K562 (cell line): ENCODE measurements around the gene ARHGEF40. TPM values are rescaled to one million over a fixed set of nuclear protein-coding genes. Genes with fewer than 3 reads are reported as not detected.

Experiments used
- ATAC-seq: fragments of 200-7000 bp; cut with Tn5 transposase; 3 replicates; pipeline ENCODE4 v1.9.1; 2020; ENCODE audit warnings: moderate library complexity
- BruUV-seq: library from RNA; stranded (reverse); fragments of 400-500 nt; replicated peaks from 2 replicates; lab custom pipeline; 2021; lab: Mats Ljungman, UMichigan
- CTCF ChIA-PET: fragments of 300-600 bp; formaldehyde crosslinking; extraction: SDS; loops from one replicate; lab custom pipeline; 2021; ENCODE audit warnings: low intra/inter-chr PET ratio; lab: Yijun Ruan, JAX
- POLR2A ChIA-PET: fragments of 300-600, 350-650 bp; sonication (Branson Sonifier 250); formaldehyde crosslinking; extraction: SDS; loops from one replicate; lab custom pipeline; 2021; ENCODE audit warnings: antibody characterized with exemption, inconsistent platforms; lab: Yijun Ruan, JAX
- DNase-seq, 4 experiments: peaks; one replicate each; pipeline versions ENCODE4 v3.0.0 to v3.0.0-alpha.2; 2011 to 2018; ENCODE audit warnings: low spot score in 3 of 4, mixed read lengths in 3 of 4; ENCODE audit errors: extremely low read depth in 1 of 4
- FAIRE-seq: peaks from 2 replicates; lab custom pipeline; 2011; peaks lifted over from hg19 to GRCh38; lab: Jason Lieb, UNC
- H2AFZ ChIP-seq: 2 replicates; pipeline ENCODE4 v1.6.0; 2011; ENCODE audit warnings: low read depth, low read length, control low read depth, inconsistent platforms
- H3K27ac ChIP-seq: fragments of 200-600 bp; 3 replicates; pipeline ENCODE4 v1.8.0; 2011; ENCODE audit warnings: low read depth, mild to moderate bottlenecking, control low read depth, inconsistent platforms, low read length, moderate library complexity, mixed read lengths; ENCODE audit errors: extremely low read depth
- H3K27me3 ChIP-seq, 2 experiments: fragments of 300-600 bp in 1 of 2; 2 replicates in 1 of 2; 3 replicates in 1 of 2; pipeline versions ENCODE4 v1.6.0 to v1.8.0; 2011; ENCODE audit warnings: inconsistent platforms in 2 of 2, low read length in 2 of 2, mild to moderate bottlenecking in 1 of 2, mixed read lengths in 1 of 2, moderate library complexity in 1 of 2; ENCODE audit not compliant: control insufficient read depth in 2 of 2, insufficient read depth in 2 of 2
- H3K36me3 ChIP-seq: fragments of 300-600 bp; 3 replicates; pipeline ENCODE4 v1.8.0; 2011; ENCODE audit warnings: mild to moderate bottlenecking, low read length, inconsistent platforms; ENCODE audit not compliant: control insufficient read depth, insufficient read depth
- H3K4me1 ChIP-seq, 2 experiments: fragments of 200-600 bp in 1 of 2; replicated peaks in 1 of 2; 2 replicates in 1 of 2; 3 replicates in 1 of 2; pipeline versions ENCODE4 v1.5.1 to v1.8.0; 2011; ENCODE audit warnings: inconsistent platforms in 2 of 2, low read length in 2 of 2, mild to moderate bottlenecking in 1 of 2, mixed read lengths in 1 of 2, moderate library complexity in 1 of 2; ENCODE audit not compliant: control insufficient read depth in 2 of 2, insufficient read depth in 2 of 2
- H3K4me2 ChIP-seq: 2 replicates; pipeline ENCODE4 v1.6.1; 2011; ENCODE audit warnings: low read length, control low read depth, inconsistent platforms, mixed read lengths; ENCODE audit not compliant: insufficient read depth
- H3K4me3 ChIP-seq: fragments of 200-600 bp; sonication (generic), shearing (Covaris generic); 2 replicates; pipeline ENCODE4 v1.5.1; 2016; ENCODE audit warnings: control low read depth, inconsistent platforms
- H3K79me2 ChIP-seq: fragments of 200-600 bp; 3 replicates; pipeline ENCODE4 v1.8.0; 2011; ENCODE audit warnings: low read length, inconsistent platforms; ENCODE audit not compliant: control insufficient read depth, insufficient read depth
- H3K9ac ChIP-seq, 2 experiments: 2 replicates each; pipeline versions ENCODE4 v1.6.0 to v1.6.1; 2011; ENCODE audit warnings: low read depth in 2 of 2, low read length in 2 of 2, control low read depth in 1 of 2, inconsistent platforms in 1 of 2, mild to moderate bottlenecking in 1 of 2, mixed read lengths in 1 of 2; ENCODE audit not compliant: insufficient read depth in 1 of 2
- H3K9me1 ChIP-seq: one replicate; pipeline ENCODE4 v1.6.0; 2011; ENCODE audit warnings: inconsistent platforms, mild to moderate bottlenecking, low read length, moderate library complexity; ENCODE audit not compliant: control insufficient read depth, insufficient read depth
- H3K9me3 ChIP-seq: replicated peaks from 2 replicates; pipeline ENCODE4 v1.5.1; 2011; ENCODE audit warnings: low read depth, low read length, inconsistent platforms; ENCODE audit not compliant: control insufficient read depth, insufficient read depth
- H4K20me1 ChIP-seq: replicated peaks from 2 replicates; pipeline ENCODE4 v1.6.1; 2011; ENCODE audit warnings: low read length, inconsistent platforms, mixed read lengths; ENCODE audit not compliant: control insufficient read depth, insufficient read depth
- MTA1 ChIP-seq: fragments of 450-650 bp; IDR thresholded peaks from 2 replicates; pipeline ENCODE4 v1.6.1; 2017; ENCODE audit warnings: borderline replicate concordance
- NR2C2 ChIP-seq, 2 experiments: fragments of 200-800 bp in 1 of 2; sonication (Bioruptor generic) in 1 of 2; sonication (generic) in 1 of 2; formaldehyde crosslinking in 1 of 2; IDR thresholded peaks; 2 replicates each; pipeline versions ENCODE4 v1.6.1 to v1.8.0; 2016 to 2022; ENCODE audit warnings: mild to moderate bottlenecking in 1 of 2, missing compliant biosample characterization in 1 of 2, missing genetic modification characterization in 1 of 2, missing genetic modification reagents in 1 of 2
- PHTF2 ChIP-seq: fragments of 250-450 bp; sonication (Bioruptor Pico); IDR thresholded peaks from 2 replicates; pipeline ENCODE4 v1.5.0; 2021; ENCODE audit warnings: mild to moderate bottlenecking
- RAD21 ChIP-seq, 2 experiments: fragments of 250-450 bp in 1 of 2; fragments of 450-650 bp in 1 of 2; sonication (Bioruptor Pico) in 1 of 2; formaldehyde crosslinking in 1 of 2; IDR thresholded peaks in 1 of 2; conservative IDR thresholded peaks in 1 of 2; 2 replicates each; pipeline versions ENCODE4 v1.4.0 to v1.8.0; 2020 to 2022; ENCODE audit warnings: mild to moderate bottlenecking in 2 of 2, moderate library complexity in 1 of 2
- RHOXF2B ChIP-seq: fragments of 250-450 bp; sonication (Bioruptor Pico); conservative IDR thresholded peaks from 2 replicates; pipeline ENCODE4 v1.5.1; 2021
- RREB1 ChIP-seq: fragments of 250-450 bp; sonication (Bioruptor Pico); IDR thresholded peaks from 2 replicates; pipeline ENCODE4 v1.4.0; 2020
- SMC3 ChIP-seq: conservative IDR thresholded peaks from 2 replicates; pipeline ENCODE4 v1.6.1; 2011; ENCODE audit warnings: low read depth, low read length, improper control_type of control experiment; ENCODE audit not compliant: insufficient read depth
- ZNF24 ChIP-seq: fragments of 450-650 bp; IDR thresholded peaks from 2 replicates; pipeline ENCODE4 v1.6.1; 2016
- ZNF79 ChIP-seq: fragments of 250-450 bp; sonication (Bioruptor Pico); IDR thresholded peaks from 2 replicates; pipeline ENCODE4 v1.4.0; 2020; ENCODE audit warnings: low read depth, mild to moderate bottlenecking, moderate library complexity
- WGBS: fragments of 100-300 bp; shearing (Covaris generic); methylation state at CpG from one replicate; pipeline ENCODE4 v1.1.6; 2016; ENCODE audit warnings: low coverage, mixed read lengths; ENCODE audit not compliant: insufficient coverage; ENCODE audit errors: missing lambda C conversion rate; 5-methylcytosine and 5-hydroxymethylcytosine counted together
- in situ Hi-C: fragments of 300-500 bp; cut with MboI; formaldehyde crosslinking; loops from 4 replicates; pipeline ENCODE4 v1.15.0; 2018; ENCODE audit warnings: inconsistent platforms, mixed read lengths
- intact Hi-C: fragments of 100-400 bp; cut with micrococcal nuclease; formaldehyde crosslinking; loops from 2 replicates; pipeline ENCODE4 v1.14.2; 2022
- polyA plus RNA-seq, 8 experiments: library from polyadenylated mRNA; depleted of rRNA in 4 of 8; stranded (reverse) in 5 of 8; unstranded in 3 of 8; fragments of >200 nt; fragmentation: Nextera tagmentation in 2 of 8; fragmentation: Illumina TruSeq in 1 of 8; extraction: Ambion mirVana in 2 of 8; extraction: Trizol in 1 of 8; gene quantifications; 2 replicates each; pipeline versions ENCODE4 v1.2.1 to v1.2.3, GENCODE V29; 2011 to 2014; ENCODE audit warnings: inconsistent platforms in 1 of 8, missing spikeins in 1 of 8
- total RNA-seq, 7 experiments: library from RNA; depleted of rRNA in 6 of 7; stranded (reverse); fragments of >200 nt in 6 of 7; fragmentation: Illumina TruSeq in 2 of 7; extraction: Trizol in 2 of 7; gene quantifications; 2 replicates each; pipeline versions ENCODE4 v1.2.1 to v1.2.3, GENCODE V29; 2011 to 2021; ENCODE audit warnings: low replicate concordance in 1 of 7

The ARHGEF40 gene
- total and polyA plus RNA-seq, 9 of the 15 experiments (the other 6 are each of a cell fraction or from before 2014, with no cell fraction given): 0.42 to 6.3 (median 3.8) TPM

GRCh38 chr14:21066882-21067502 lies 3.1 kb upstream of the ARHGEF40 start:
- no peaks in the 10 kb centered on the region for H3K9me3 ChIP-seq
- in situ Hi-C loops: no loop called here
- H3K79me2 ChIP-seq: no peaks in the 10 kb centered on the region; the same call in 2 of the 3 replicates
- POLR2A ChIA-PET: interaction anchor here (1.1 to 1.4 kb wide), 2 partner anchors 26 to 38 kb away, joined by 3 to 5 read pairs; no protein-coding TSS in a partner anchor
- H3K4me2 ChIP-seq: no peak overlapping the region
- no peak overlapping the region for H3K9ac ChIP-seq
- intact Hi-C loops: loop anchor here (1.0 kb wide), 1 partner anchor 53 kb away; no protein-coding TSS in a partner anchor
- DNase-seq: peak in 2 of 4 experiments; percentile 29 to 30
- CTCF ChIA-PET: interaction anchor here (0.6 to 4.6 kb wide), 3 partner anchors 8 to 48 kb away, joined by 3 to 54 read pairs (median 5); no protein-coding TSS in a partner anchor
- no peak for FAIRE-seq
- WGBS: 11% methylated on average over 7 of the region's 7 CpGs
- peaks cover 2 to 34% of the 10 kb centered on the region in 2 experiments; a peak in 3 of 5 replicates for H3K4me1 ChIP-seq
- H3K27ac ChIP-seq: no peak overlapping the region
- H2AFZ ChIP-seq: no peak overlapping the region
- H3K4me3 ChIP-seq: no peak overlapping the region
- no peaks in the 10 kb centered on the region for H3K27me3 ChIP-seq
- no peaks in the 10 kb centered on the region for H4K20me1 ChIP-seq
- peak; percentile 43; the same call in 2 of the 3 replicates for ATAC-seq
- BruUV-seq: no TSS peak
- H3K36me3 ChIP-seq: no peaks in the 10 kb centered on the region
- H3K9me1 ChIP-seq: no peaks in the 10 kb centered on the region
- no peak for TF ChIP-seq RHOXF2B (CRISPR knock-in tag)
- no peak for TF ChIP-seq PHTF2 (CRISPR knock-in tag)
- TF ChIP-seq ZNF24: peak; percentile 41; the same call in 1 of the 2 replicates
- no peak for TF ChIP-seq NR2C2 (CRISPR knock-in tag; IDR thresholded peaks at IDR 0.05)
- no peak for TF ChIP-seq NR2C2 (tag; IDR thresholded peaks at IDR 0.05)
- no peak for TF ChIP-seq SMC3
- peak in 1 of 2 experiments; percentile 51; a peak in 2 of 4 replicates for TF ChIP-seq RAD21 (CRISPR knock-in tag; conservative IDR thresholded peaks at IDR 0.05 in 1 of 2, IDR thresholded peaks at IDR 0.05 in 1 of 2)
- TF ChIP-seq MTA1: no peak
- TF ChIP-seq ZNF79 (CRISPR knock-in tag): no peak
- no peak for TF ChIP-seq RREB1
